GM19438 (cell line): ENCODE results near the gene LSAMP.
"Not testable (repeated sequence)": the region's sequence is repeated elsewhere in the genome, so short reads cannot be mapped to it uniquely, and the experiment has no call there.

ENCODE experiments used
- ATAC-seq: cut with Tn5 transposase; IDR thresholded peaks from one replicate; pipeline ENCODE4 v1.9.1; 2021; ENCODE audit warnings: low read depth; ENCODE audit not compliant: unreplicated experiment

The LSAMP gene

GRCh38 chr3:116127464-116127863 lies 317.8 kb downstream of the LSAMP start:
- no peak for ATAC-seq

- no peak for ATAC-seq
These were observed 321.1 kb downstream of the LSAMP start for GRCh38 chr3:116124166-116124565.

DNA sequence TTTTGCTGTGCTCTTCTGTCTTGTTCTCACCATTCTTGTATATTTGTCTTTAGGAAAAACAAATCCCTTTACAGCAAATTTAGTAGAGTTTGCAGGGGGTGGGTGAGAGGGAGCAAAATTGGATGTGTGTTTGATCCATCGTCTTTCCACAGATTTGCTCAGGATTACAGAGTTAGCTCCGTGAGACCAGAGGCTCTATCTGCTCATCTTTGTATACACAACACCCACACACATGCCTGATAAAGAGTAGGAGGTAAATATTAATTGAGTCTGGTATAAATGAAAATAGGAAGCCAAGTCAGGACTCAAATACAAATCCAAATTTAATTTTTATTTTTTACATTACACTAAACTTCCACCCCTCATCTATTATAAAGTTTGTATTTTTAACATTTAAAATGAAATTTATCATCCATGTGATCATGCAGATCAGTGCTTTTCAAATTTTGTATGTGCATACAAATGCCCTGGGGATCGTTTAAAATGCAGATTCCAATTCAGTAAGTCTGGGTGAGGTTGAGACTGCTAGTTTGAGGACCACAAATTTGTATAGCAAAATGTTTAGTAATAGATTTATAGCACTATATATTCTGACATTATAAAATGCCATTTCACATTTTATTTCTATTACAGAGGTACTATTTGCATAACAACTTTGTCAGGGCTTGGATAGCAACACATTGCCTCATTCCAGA lies 326.7 kb downstream of the LSAMP start:
- ATAC-seq, result no peak

- ATAC-seq, result no peak
These were observed 330.7 kb downstream of the LSAMP start for GRCh38 chr3:116114586-116114985.

DNA sequence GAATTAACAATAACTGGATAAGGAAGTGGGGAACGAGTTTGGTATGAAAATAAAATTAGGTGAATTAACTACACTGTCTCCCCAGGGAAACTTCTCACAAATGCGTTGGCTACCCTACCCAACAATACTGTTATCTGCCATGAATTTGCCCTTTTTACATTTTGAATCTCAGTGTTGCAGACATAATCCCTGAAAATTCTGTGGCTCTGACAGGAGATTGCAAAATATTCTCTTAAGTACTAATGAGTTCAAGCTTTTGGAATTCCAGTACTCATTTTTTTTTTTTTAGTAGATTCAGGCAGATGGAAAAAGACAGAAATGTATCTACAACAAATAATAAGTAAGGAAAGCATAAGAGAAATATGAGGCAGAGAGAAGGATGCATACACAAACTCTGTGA lies 332.6 kb downstream of the LSAMP start:
- no peak for ATAC-seq

GRCh38 chr3:116111765-116112164 lies 333.5 kb downstream of the LSAMP start:
- no peak for ATAC-seq

DNA sequence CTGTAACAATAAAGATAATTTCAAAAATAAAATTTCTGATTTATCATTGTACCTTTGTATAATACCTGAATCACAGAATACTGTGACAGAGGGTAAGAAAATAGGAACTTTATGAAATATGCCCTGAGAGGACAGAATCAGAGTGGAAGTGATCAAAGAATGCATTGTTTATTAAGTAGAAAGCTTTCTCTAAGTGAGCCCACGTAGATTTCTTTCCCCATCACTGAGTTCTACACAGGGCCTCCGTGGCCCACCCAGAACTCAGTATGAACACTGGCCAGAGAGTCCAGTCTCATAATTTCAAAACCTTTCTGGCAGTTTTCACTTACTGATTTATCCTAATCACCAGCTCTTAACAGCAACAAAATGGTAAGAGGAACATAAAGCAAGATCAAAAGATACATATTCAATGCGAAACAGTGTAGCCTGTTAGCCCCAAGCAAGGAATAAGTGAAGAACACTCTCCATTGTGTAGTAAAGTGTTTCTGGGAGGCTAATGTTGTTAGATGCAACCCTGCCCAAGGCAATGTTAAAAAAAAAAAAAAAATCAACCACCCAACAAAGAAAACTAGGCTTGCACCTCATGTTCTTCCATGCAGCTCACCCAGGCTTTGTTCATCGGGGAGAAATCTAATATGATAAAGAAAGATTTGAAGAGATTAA lies 341.3 kb downstream of the LSAMP start:
- ATAC-seq, result no peak

- ATAC-seq, result no peak
These were observed 343.2 kb downstream of the LSAMP start for GRCh38 chr3:116102037-116102436.

- no peak for ATAC-seq
These were observed 348.1 kb downstream of the LSAMP start for GRCh38 chr3:116097226-116097625.

DNA sequence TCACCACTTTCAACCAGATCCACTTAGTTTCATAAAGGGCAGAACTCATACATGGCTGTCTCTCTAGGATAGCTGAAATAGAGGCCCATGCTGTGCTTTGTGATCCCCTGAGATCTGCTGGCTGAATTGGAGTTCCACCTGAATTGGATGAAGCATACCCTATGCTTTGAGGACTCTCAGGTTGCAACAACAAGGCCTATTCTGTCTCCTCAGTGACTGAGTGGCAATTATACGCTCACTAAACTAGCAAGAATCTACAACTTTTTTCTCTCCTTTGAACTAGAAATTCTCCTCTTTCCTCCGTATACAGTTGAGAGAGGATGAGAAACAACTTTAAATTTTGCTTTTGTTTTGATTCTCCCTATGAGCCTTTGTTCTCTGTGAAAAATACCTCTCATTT lies 348.7 kb downstream of the LSAMP start:
- no peak for ATAC-seq

DNA sequence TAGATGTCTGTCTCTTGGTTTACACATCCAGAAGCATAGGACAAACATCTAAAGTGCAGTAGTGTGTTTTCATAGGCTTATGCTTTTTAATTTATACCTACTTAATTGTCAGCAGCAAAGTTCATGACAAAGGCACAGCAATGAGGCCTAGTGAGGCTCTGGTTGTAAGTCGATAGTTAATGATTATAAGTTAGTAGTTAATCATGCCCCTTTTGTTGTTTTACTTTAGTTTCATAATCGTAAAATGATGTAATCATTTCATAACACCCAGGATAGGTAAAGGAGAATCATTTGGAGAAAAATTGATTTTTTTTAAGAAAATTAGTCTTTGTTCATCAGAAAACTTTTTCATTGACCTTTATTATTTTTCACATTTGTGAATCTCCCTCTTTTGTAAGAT lies 351.9 kb downstream of the LSAMP start:
- ATAC-seq, result no peak

DNA sequence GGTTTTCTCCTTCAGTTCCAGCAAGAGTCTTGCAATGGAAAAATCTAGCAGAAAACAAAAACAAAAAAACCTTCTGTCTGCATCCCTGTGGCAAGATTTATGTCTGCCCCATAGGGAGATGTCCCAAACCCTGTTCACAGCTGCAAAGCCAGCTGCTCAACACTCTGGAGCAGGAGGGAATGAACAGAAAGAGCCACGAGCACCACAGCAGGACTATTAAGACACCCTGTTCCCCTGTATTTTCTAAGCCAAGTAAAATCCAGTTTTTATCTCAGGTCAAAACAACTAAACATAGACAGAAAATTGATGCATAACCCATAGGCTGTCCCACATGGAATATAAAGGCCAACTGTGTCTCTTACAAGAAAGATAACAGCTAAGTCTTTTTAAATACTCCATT lies 357.9 kb downstream of the LSAMP start:
- no peak for ATAC-seq

GRCh38 chr3:116084999-116085791 lies 360.1 kb downstream of the LSAMP start:
- ATAC-seq, result no peak

DNA sequence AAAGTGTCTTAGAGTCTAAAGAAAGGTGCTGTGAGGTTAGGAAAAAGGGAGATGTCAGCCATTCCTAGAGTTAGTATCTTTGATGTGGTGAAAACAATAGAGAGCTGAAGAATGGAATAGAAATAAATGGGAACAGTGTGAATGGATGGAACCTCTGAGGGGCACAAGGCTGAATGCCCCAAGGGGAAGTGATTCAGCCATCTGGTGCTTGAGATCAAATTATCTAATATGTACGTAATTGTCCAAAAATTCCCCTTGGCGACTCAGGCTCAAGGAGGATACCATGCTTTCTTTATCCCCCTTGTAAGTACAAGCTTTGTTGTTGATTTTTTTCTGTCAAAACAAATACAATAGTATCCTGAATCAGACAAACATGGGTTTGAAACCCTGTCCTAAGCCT lies 361.6 kb downstream of the LSAMP start:
- no peak for ATAC-seq

DNA sequence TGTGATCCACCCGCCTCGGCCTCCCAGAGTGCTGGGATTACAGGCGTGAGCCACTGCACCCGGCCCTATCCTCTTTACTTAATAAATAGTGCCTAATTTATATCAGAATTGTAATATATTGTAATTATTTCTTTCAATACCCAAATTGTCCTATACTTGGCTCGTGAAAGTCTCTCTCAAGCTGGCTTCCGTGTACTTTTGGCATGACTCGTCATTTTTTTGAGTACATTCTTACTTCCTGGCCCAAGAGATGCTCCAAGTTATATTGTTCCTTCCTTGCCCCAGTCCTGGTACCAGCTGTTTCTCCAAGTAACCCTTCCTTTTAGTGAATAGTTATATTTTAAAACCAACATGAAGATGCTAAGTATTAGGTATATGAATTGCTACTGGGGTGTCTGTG lies 366.7 kb downstream of the LSAMP start:
- ATAC-seq, result no peak

GRCh38 chr3:116077557-116077956 lies 367.7 kb downstream of the LSAMP start:
- no peak for ATAC-seq

DNA sequence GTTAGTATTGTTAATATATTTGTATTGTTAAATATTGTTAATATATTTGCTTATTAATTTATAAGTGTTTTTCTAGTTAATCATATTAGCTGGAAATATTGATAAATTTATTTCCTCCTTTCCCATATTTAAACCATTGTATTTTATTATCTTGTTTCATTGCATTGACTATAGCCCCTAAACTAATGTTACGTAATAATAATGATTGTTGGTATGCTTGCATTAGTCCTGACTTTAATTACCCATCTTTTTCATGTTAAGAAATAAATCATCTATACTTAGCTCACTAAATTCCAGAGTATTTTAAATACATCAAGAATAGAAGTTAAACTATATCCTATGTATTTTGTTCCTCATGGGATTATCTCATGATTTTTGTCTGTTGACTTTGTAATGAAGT lies 368.2 kb downstream of the LSAMP start:
- no peak for ATAC-seq

DNA sequence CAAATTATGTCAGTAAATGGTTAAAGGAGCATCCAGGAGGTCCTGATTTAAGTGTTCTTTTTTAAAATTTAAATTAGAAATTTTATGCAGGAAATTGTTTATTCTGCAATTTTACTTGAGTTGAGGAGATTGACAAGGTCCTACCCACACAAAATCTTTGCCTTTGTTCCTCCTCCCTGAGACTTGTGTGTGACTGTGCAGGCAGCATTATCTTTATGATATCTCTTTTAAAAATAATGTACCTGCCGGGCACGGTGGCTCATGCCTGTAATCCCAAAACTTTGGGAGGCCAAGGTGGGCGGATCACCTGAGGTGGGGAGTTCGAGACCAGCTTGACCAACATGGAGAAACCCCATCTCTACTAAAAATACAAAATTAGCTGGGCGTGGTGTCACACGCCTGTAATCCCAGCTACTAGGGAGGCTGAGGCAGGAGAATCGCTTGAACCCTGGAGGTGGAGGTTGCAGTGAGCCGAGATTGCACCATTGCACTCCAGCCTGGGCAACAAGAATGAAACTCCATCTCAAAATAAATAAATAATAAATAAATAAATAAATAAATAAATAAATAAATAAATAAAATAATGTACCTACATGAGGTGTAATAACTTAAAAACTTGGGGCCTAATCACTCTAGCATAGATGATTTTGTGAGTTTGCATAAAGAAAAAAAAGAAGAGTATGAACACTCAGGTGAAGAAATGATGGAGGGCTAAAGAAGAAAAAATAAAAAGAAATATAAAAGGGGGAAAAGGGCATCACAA lies 374.6 kb downstream of the LSAMP start:
- ATAC-seq, result not testable (repeated sequence)

DNA sequence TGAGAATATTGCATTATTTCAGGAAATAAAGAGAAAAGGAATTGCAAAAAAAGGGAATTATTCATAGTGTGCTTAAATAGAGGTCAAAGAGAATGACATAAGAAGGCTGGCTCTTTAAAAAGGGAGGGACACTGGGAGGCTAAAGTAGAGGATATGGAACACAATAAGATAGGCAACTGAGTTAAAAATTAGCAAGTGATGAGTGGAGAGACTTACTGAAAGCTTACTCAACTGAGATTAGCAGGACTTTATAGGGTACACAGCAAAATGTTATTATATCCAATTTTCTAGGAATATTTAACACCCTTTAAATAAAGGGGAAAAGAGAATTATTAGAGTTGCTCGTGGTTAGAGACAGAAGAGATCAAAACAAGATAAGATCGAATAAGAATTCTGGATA lies 375.2 kb downstream of the LSAMP start:
- ATAC-seq, result no peak

DNA sequence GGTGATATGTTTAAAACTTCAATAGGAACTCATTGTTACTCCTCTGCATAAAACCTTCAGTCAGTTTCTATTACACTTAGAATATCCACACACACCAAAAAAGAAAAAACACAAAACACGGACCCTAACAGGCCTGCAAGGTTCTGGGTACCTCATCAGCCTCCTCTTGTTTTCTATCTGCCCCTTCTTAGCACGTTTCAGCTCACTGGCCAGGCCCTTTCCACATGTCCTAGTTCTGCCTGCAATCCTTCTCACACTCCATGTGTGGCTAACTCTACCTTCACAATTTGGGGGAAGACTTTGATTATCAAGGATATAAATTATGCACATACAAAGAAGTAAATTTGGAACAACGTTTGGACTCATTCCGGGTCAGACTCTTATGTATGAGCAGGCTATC lies 376.3 kb downstream of the LSAMP start:
- ATAC-seq, result no peak

GRCh38 chr3:116067326-116067725 lies 378.0 kb downstream of the LSAMP start:
- no peak for ATAC-seq
